Measurements from ENCODE around the gene SLC30A2. TPM values are rescaled to one million over a fixed set of nuclear protein-coding genes. Genes with fewer than 3 reads are reported as not detected.

SLC30A2 gene
- total and polyA plus RNA-seq, 11 donors, result 2.9 to 18.0 (median 4.9) TPM

- TF ChIP-seq CTCF (IDR thresholded peaks at IDR 0.05), result no peak
- TF ChIP-seq POLR2A (IDR thresholded peaks at IDR 0.05), result no peak
- WGBS, 4 donors, result 39 to 51% (median 48%) methylated on average over 15 of the region's 15 CpGs
Measured at GRCh38 chr1:25990702-25991395, 55.1 kb downstream of the SLC30A2 start.

GRCh38 chr1:25990251-25990650 is 55.7 kb downstream of the SLC30A2 start:
- H3K27ac ChIP-seq, result peak overlapping the region in 4 of 12 donors; percentile 21 to 67 (median 40)
- ATAC-seq, result no peak
- WGBS, 4 donors, result 62 to 77% (median 67%) methylated on average over 6 of the region's 6 CpGs

More at GRCh38 chr1:25990702-25991395, 55.1 kb downstream of the SLC30A2 start:
- ATAC-seq (peak; percentile 21 to 39 (median 31)), DNase-seq (no peak)
- peaks cover 0 to 35% (median 15%) of the 10 kb centered on the region in 9 donors for H3K36me3 ChIP-seq
- peak overlapping the region in 4 of 12 donors; percentile 4 to 51 (median 22) for H3K4me3 ChIP-seq
- no peaks in the 10 kb centered on the region for H3K27me3 ChIP-seq
- H3K4me1 ChIP-seq, result peaks cover 0 to 47% (median 24%) of the 10 kb centered on the region in 12 donors
- H3K9me3 ChIP-seq, result no peaks in the 10 kb centered on the region
- peak overlapping the region in 2 of 12 donors; percentile 54 to 67 for H3K27ac ChIP-seq
- intact Hi-C loops (cut with DNase I), result loop anchor here in 4 of 10 donors (10.0 kb wide), 3 partner anchors 156 to 746 kb away; partner anchors contain the start of gene RSRP1 (in 1 of the 4)

GRCh38 chr1:25989440-25990234 is 56.3 kb downstream of the SLC30A2 start:
- intact Hi-C loops (cut with DNase I), result loop anchor here in 4 of 10 donors (5.0 to 10.0 kb wide), 4 partner anchors 67 to 745 kb away; partner anchors contain the start of gene RSRP1 (in 1 of the 4)
- H3K27ac ChIP-seq, result peak overlapping the region in 3 of 12 donors; percentile 21 to 67 (median 54)
- H3K4me3 ChIP-seq, result peak overlapping the region in 3 of 12 donors; percentile 7 to 51 (median 36)
- H3K27me3 ChIP-seq, result no peaks in the 10 kb centered on the region
- ATAC-seq (peak in 2 of 4 donors; percentile 30 to 47), DNase-seq (no peak)
- peaks cover 0 to 47% (median 26%) of the 10 kb centered on the region in 9 donors for H3K36me3 ChIP-seq
- H3K9me3 ChIP-seq, result no peaks in the 10 kb centered on the region
- peaks cover 0 to 47% (median 24%) of the 10 kb centered on the region in 12 donors for H3K4me1 ChIP-seq
- 80 to 83% (median 81%) methylated on average over 11 of the region's 11 CpGs for WGBS, 4 donors
- no peak for TF ChIP-seq CTCF (IDR thresholded peaks at IDR 0.05)
- TF ChIP-seq POLR2A (IDR thresholded peaks at IDR 0.05), result no peak

More at GRCh38 chr1:25990251-25990650, 55.7 kb downstream of the SLC30A2 start:
- Histone ChIP-seq H3K9me3 (no peaks in the 10 kb centered on the region), H3K4me1 (peaks cover 0 to 47% (median 24%) of the 10 kb centered on the region in 12 donors), H3K36me3 (peaks cover 0 to 41% (median 21%) of the 10 kb centered on the region in 9 donors), H3K27me3 (no peaks in the 10 kb centered on the region), H3K4me3 (peak overlapping the region in 4 of 12 donors; percentile 4 to 51 (median 22))
- TF ChIP-seq POLR2A (IDR thresholded peaks at IDR 0.05), result no peak
- TF ChIP-seq CTCF (IDR thresholded peaks at IDR 0.05), result no peak
- intact Hi-C loops (cut with DNase I), result loop anchor here in 4 of 10 donors (10.0 kb wide), 3 partner anchors 155 to 745 kb away; partner anchors contain the start of gene RSRP1 (in 1 of the 4)
- no peak for DNase-seq

All from heart left ventricle (tissue), 16 donors.